Amniotic stem cell (primary cell): ENCODE results near the gene IKZF3.
"Not testable (repeated sequence)": the region's sequence is repeated elsewhere in the genome, so short reads cannot be mapped to it uniquely, and the experiment has no call there.

Experiments used
- DNase-seq: peaks from one replicate; lab custom pipeline; 2025; lab: John Stamatoyannopoulos, UW

IKZF3 gene

GRCh38 chr17:39777534-39778365 lies 86.4 kb downstream of the IKZF3 start:
- no peak for DNase-seq

- no peak for DNase-seq
These were observed 87.9 kb downstream of the IKZF3 start for GRCh38 chr17:39776252-39776651.

- DNase-seq: no peak
These were observed 89.1 kb downstream of the IKZF3 start for GRCh38 chr17:39775031-39775430.

DNA sequence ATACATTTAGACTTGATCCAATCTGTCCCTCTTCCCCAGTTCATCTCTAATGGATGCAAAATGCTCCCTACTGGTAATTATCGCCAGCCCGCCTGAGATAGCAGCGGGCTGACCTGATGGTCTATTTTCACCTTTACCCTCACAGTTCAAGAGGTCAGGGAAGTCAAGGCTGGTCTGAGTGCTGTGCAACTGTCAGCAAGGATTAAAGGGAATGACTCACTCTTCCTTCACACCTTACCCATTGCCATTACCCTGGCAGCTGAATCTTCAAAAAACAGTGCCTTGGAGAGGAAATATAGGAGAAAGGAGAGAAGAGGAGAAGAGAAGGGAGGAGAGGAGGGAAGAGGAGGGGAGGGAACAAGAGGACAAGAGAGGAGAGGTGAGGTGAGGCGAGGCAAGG lies 90.1 kb downstream of the IKZF3 start:
- DNase-seq: no peak

- DNase-seq: no peak
These were observed 90.9 kb downstream of the IKZF3 start for GRCh38 chr17:39772987-39773934.

- no peak for DNase-seq
These were observed 91.7 kb downstream of the IKZF3 start for GRCh38 chr17:39772415-39772814.

GRCh38 chr17:39769974-39770587 lies 94.0 kb downstream of the IKZF3 start:
- no peak for DNase-seq

DNA sequence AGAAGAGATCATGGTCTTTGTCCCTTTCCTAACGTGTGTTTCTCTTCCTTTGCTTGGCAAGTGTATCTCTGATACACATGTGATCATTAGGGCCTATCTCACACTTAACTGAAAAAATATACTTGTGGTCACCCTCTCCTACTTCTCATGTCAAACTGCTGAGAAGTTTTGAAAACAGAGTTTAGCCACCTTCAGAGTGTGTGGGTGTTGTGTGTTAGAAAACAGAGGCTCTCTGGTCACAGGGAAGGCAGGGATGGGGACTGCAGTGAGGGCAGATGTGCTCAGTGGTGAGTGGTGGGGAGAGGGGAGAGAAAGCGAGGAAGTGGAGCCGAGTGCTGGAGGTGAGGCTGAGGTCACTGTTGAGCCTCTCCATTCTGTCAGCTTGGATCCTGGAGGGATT lies 97.0 kb downstream of the IKZF3 start:
- no peak for DNase-seq

- DNase-seq: no peak
These were observed 98.3 kb downstream of the IKZF3 start for GRCh38 chr17:39765766-39766165.

GRCh38 chr17:39765175-39765574 lies 98.9 kb downstream of the IKZF3 start:
- no peak for DNase-seq

GRCh38 chr17:39764171-39764570 lies 99.9 kb downstream of the IKZF3 start:
- not testable (repeated sequence) for DNase-seq

GRCh38 chr17:39763051-39763820 lies 100.9 kb downstream of the IKZF3 start:
- no peak for DNase-seq

- DNase-seq: no peak
These were observed 102.1 kb downstream of the IKZF3 start for GRCh38 chr17:39761861-39762496.

DNA sequence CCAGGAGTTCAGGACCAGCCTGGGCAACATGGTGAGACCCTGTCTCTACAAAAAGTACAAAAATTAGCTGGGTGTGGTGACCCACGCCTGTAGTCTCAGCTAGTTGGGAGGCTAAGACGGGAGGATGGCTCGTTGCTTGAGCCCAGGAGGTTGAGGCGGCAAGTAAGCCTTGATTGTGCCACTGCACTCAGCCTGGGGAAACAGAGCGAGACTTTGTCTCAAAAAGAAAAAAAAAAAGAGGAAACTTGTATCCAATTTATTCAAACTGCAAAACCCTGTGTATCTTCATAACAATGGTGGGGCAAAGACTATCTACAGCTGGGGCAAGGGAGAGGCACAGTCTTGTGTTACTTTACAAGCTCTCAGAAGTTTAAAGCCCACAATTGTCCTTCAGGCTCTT lies 104.9 kb downstream of the IKZF3 start:
- no peak for DNase-seq

DNA sequence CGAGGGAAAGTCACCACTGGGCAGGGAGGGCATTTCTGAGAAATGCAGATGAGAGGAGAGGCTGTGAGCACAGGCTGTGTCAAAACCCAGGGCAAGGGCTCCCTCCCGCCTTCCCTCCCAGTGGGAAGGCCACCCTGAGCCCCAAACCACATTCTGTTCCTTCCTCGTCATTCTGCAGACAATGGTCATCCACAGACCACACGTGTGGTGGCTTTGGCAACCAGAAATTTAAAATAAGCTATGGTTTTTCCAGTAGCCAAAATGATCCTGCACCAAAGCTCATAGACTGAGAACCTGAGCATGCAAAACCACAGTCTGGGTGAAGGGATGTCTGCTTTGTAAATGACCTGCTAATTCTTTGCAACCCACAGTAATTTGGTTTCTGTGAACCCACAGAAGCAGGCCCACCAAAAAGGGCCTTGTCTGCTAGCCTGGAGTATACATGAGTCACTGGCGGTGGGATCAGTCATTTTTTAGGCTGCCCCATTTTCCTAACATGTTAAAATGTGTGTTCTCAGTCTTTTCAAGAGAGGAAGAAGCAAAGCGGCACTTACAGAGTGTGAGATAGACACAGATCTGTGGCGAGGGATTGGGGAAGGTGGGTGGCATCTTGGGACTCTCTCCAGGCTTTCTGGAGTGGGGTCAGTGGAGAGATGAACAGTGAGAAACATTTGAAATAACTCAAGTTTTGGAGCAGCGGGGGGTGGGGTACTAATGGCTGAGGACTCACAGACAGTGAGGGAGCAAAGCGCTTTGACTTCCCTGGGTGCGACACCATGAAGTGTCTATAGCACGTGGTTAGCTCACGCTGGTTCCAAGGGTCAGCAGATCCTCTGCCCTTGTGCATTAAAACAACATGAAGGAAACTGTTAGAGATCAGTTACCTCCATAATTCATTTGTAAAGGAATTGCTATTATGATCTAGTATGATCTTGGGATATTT lies 105.9 kb downstream of the IKZF3 start:
- no peak for DNase-seq

- DNase-seq: no peak
These were observed 106.9 kb downstream of the IKZF3 start for GRCh38 chr17:39757176-39757662.

GRCh38 chr17:39756380-39757079 lies 107.6 kb downstream of the IKZF3 start:
- no peak for DNase-seq

DNA sequence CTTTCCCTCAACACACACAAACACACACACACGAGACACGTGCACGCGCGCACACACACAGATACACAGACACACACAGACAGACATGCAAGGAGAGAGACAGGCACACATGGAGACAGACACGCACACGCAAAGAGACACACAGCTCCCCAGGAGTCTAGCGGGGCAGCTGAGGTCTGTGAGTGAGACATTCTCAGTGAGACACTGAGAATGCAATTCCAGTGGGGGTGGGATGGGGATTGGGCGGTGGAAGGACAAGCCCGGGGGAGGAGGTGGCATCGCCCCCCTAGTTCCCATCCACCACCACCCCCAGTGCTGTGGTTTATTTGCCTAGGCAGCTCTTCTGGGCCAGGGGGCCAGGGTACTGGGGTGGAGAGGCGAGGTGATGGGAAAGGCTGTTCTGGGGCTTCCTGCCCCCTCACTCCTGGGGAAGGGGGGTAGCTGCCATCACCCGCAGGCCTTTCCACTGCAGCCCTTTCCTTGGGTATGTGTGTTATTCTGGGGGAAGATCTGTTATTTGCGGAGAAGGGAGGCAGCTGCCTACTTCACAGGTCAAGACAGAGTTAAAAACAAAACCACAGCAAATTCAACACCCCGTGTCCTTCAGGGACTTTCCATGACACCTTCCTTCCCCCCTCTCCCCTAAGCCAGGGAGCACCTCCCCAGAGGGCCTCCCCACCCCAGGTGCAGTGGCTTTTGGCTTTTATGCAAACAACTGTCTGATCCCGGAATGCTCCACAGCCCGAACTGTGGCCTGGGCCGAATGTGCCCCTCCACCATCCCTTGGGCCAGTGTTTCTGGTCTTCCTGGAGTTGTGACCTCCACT lies 108.3 kb downstream of the IKZF3 start:
- DNase-seq: no peak
